Tibial artery (tissue), 4 donors: Measurements from ENCODE around the gene ASCL5.
A peak's percentile ranks its signal among the peaks of the same experiment; 100 is the strongest.

Experiments
- DNase-seq, 2 donors: peaks; one replicate each; pipeline ENCODE4 v3.0.0-alpha.2; 2019
- H3K27ac ChIP-seq, 2 donors: fragments of 200-600 bp; sonication (generic) in 1 of 2; 1 replicate in 1 of 2; 2 replicates in 1 of 2; pipeline ENCODE4 v1.5.1; 2018 to 2019; ENCODE audit warnings: mild to moderate bottlenecking in 1 of 2
- H3K27me3 ChIP-seq, 2 donors: fragments of 200-600 bp; sonication (generic) in 1 of 2; one replicate each; pipeline versions ENCODE4 v1.5.1 to v1.6.0; 2016 to 2019
- H3K36me3 ChIP-seq, 3 donors: fragments of 200-600 bp; sonication (generic) in 2 of 3; one replicate each; pipeline ENCODE4 v1.5.1; 2016 to 2019; ENCODE audit warnings: mild to moderate bottlenecking in 2 of 3
- H3K4me1 ChIP-seq, 4 donors: fragments of 200-600 bp; sonication (generic) in 2 of 4; 1 replicate in 3 of 4; 2 replicates in 1 of 4; pipeline ENCODE4 v1.5.1; 2016 to 2019
- H3K4me3 ChIP-seq, 2 donors: fragments of 200-600 bp; sonication (generic) in 1 of 2; 1 replicate in 1 of 2; 2 replicates in 1 of 2; pipeline ENCODE4 v1.5.1; 2018 to 2019; ENCODE audit warnings: mild to moderate bottlenecking in 2 of 2
- H3K9me3 ChIP-seq, 3 donors: fragments of 200-600 bp; sonication (generic) in 1 of 3; one replicate each; pipeline ENCODE4 v1.5.1; 2016 to 2019
- CTCF ChIP-seq, 2 experiments: fragments of 200-600 bp in 1 of 2; fragments of 450-650 bp in 1 of 2; IDR thresholded peaks; one replicate each; pipeline ENCODE4 v1.5.1; 2017 to 2019; ENCODE audit warnings: antibody characterized with exemption in 2 of 2, mild to moderate bottlenecking in 1 of 2, moderate library complexity in 1 of 2
- intact Hi-C: fragments of 100-400 bp; cut with DNase I; formaldehyde crosslinking; loops from one replicate; pipeline ENCODE4 v1.15.0; 2023; ENCODE audit warnings: low total_unique reads

ASCL5 gene

GRCh38 chr1:201113451-201114244 lies 13.3 kb downstream of the ASCL5 start:
- Histone ChIP-seq H3K9me3 (no peaks in the 10 kb centered on the region), H3K36me3 (no peaks in the 10 kb centered on the region), H3K27ac (peak overlapping the region in 1 of 2 donors; percentile 67), H3K4me3 (peak overlapping the region; percentile 52 to 60), H3K4me1 (peaks cover 0 to 12% (median 6%) of the 10 kb centered on the region in 4 donors), H3K27me3 (peaks cover 0 to 5% of the 10 kb centered on the region in 2 donors)
- no peak for TF ChIP-seq CTCF (IDR thresholded peaks at IDR 0.05)
- intact Hi-C loops = loop anchor here (2.0 to 5.0 kb wide), 2 partner anchors 27 to 141 kb away; no protein-coding TSS in a partner anchor
- no peak for DNase-seq

GRCh38 chr1:201112926-201113325 lies 14.1 kb downstream of the ASCL5 start:
- Histone ChIP-seq H3K27ac (no peak overlapping the region), H3K9me3 (no peaks in the 10 kb centered on the region), H3K4me1 (peaks cover 0 to 12% (median 6%) of the 10 kb centered on the region in 4 donors), H3K27me3 (peaks cover 0 to 8% of the 10 kb centered on the region in 2 donors), H3K4me3 (no peak overlapping the region), H3K36me3 (no peaks in the 10 kb centered on the region)
- no peak for TF ChIP-seq CTCF (IDR thresholded peaks at IDR 0.05)
- no peak for DNase-seq
- intact Hi-C loops = loop anchor here (5.0 kb wide), 1 partner anchor 141 kb away; no protein-coding TSS in a partner anchor

GRCh38 chr1:201112173-201112731 lies 14.7 kb downstream of the ASCL5 start, which contains the start of gene CACNA1S:
CACNA1S (minus strand) TSS chr1:201112426; CDS start chr1:201112339, 87 bp downstream.
- H3K27me3 ChIP-seq = peaks cover 0 to 8% of the 10 kb centered on the region in 2 donors
- H3K4me1 ChIP-seq = peaks cover 0 to 12% (median 6%) of the 10 kb centered on the region in 4 donors
- intact Hi-C loops = loop anchor here (5.0 kb wide), 1 partner anchor 140 kb away; no protein-coding TSS in a partner anchor
- H3K27ac ChIP-seq = no peak within 1 kb of the TSS
- no peak for DNase-seq
- no peaks in the 10 kb centered on the region for H3K9me3 ChIP-seq
- H3K36me3 ChIP-seq = no peaks in the 10 kb centered on the region
- no peak within 1 kb of the TSS for H3K4me3 ChIP-seq
- no peak for TF ChIP-seq CTCF (IDR thresholded peaks at IDR 0.05)

- no peaks in the 10 kb centered on the region for H3K36me3 ChIP-seq
- TF ChIP-seq CTCF (IDR thresholded peaks at IDR 0.05) = no peak
- peaks cover 0 to 8% of the 10 kb centered on the region in 2 donors for H3K27me3 ChIP-seq
- peaks cover 0 to 12% (median 6%) of the 10 kb centered on the region in 4 donors for H3K4me1 ChIP-seq
- H3K9me3 ChIP-seq = no peaks in the 10 kb centered on the region
- H3K4me3 ChIP-seq = no peak overlapping the region
- no peak for DNase-seq
- intact Hi-C loops = loop anchor here (5.0 kb wide), 1 partner anchor 139 kb away; no protein-coding TSS in a partner anchor
- no peak overlapping the region for H3K27ac ChIP-seq
Observed at GRCh38 chr1:201111672-201112071, 15.3 kb downstream of the ASCL5 start.

- intact Hi-C loops = loop anchor here (5.0 kb wide), 1 partner anchor 139 kb away; no protein-coding TSS in a partner anchor
- no peak overlapping the region for H3K4me3 ChIP-seq
- H3K27ac ChIP-seq = no peak overlapping the region
- no peak for DNase-seq
- H3K36me3 ChIP-seq = no peaks in the 10 kb centered on the region
- H3K9me3 ChIP-seq = no peaks in the 10 kb centered on the region
- H3K27me3 ChIP-seq = peaks cover 0 to 8% of the 10 kb centered on the region in 2 donors
- peaks cover 0 to 12% (median 6%) of the 10 kb centered on the region in 4 donors for H3K4me1 ChIP-seq
- no peak for TF ChIP-seq CTCF (IDR thresholded peaks at IDR 0.05)
Observed at GRCh38 chr1:201111156-201111555, 15.8 kb downstream of the ASCL5 start.
